Measurements from ENCODE around the gene PRDM16. TPM values are rescaled to one million over a fixed set of nuclear protein-coding genes. Genes with fewer than 3 reads are reported as not detected.

The PRDM16 gene
- polyA plus RNA-seq, 1 of the 3 experiments (the other 2 are of a cell fraction) = not detected

GRCh38 chr1:3103967-3104677 is 35.1 kb downstream of the PRDM16 start:
- POLR2A ChIA-PET = no interaction called here
- Histone ChIP-seq H3K9me3 (no peaks in the 10 kb centered on the region), H4K20me1 (ENCODE audit: insufficient read depth) (no peaks in the 10 kb centered on the region), H3F3A (replicated peaks; ENCODE audit: insufficient read depth) (no peaks in the 10 kb centered on the region), H3K27ac (ENCODE audit: low read depth in 2 of 2, low read length in 1 of 2) (no peak overlapping the region), H3K9ac (no peak overlapping the region), H2AFZ (ENCODE audit: low read depth) (no peak overlapping the region), H3K27me3 (ENCODE audit: insufficient read depth) (no peaks in the 10 kb centered on the region; the same call in 1 of the 2 replicates), H3K36me3 (replicated peaks in 1 of 2; ENCODE audit: control insufficient read depth in 1 of 2, insufficient read depth in 2 of 2, low read length in 1 of 2) (no peaks in the 10 kb centered on the region), H3K4me2 (no peak overlapping the region), H3K4me3 (ENCODE audit: low read depth in 2 of 2, low read length in 1 of 2) (no peak overlapping the region), H3K79me2 (ENCODE audit: insufficient read depth) (no peaks in the 10 kb centered on the region), H3K4me1 (ENCODE audit: control insufficient read depth in 1 of 2, insufficient read depth in 2 of 2, low read depth in 1 of 2, low read length in 1 of 2) (no peaks in the 10 kb centered on the region), H3K9me2 (no peaks in the 10 kb centered on the region)
- 21% methylated on average over 12 of the region's 16 CpGs for WGBS (ENCODE audit: low lambda C conversion rate)
- no peak for DNase-seq
- CTCF ChIA-PET = no interaction called here
- no peak for TF ChIP-seq RCOR1 (IDR thresholded peaks at IDR 0.05; ENCODE audit: low read length)
- no peak for TF ChIP-seq FOSL2 (IDR thresholded peaks at IDR 0.05; ENCODE audit: borderline replicate concordance, low read depth)
- TF ChIP-seq FOXM1 (IDR thresholded peaks at IDR 0.05; ENCODE audit: low read depth) = no peak
- no peak for TF ChIP-seq GABPA (IDR thresholded peaks at IDR 0.05; ENCODE audit: low read depth)
- TF ChIP-seq ZBTB33 (IDR thresholded peaks at IDR 0.05; ENCODE audit: borderline replicate concordance, low read depth) = no peak
- no peak for TF ChIP-seq YY1 (IDR thresholded peaks at IDR 0.05; ENCODE audit: low read depth)
- TF ChIP-seq TEAD4 (IDR thresholded peaks at IDR 0.05; ENCODE audit: borderline replicate concordance, insufficient read depth) = no peak
- TF ChIP-seq POLR2AphosphoS5 (IDR thresholded peaks at IDR 0.05; ENCODE audit: low read depth, low read length) = no peak

GRCh38 chr1:3105167-3105863 is 36.3 kb downstream of the PRDM16 start:
- Histone ChIP-seq H3K9me3 (no peaks in the 10 kb centered on the region), H3K27me3 (ENCODE audit: insufficient read depth) (no peaks in the 10 kb centered on the region), H4K20me1 (ENCODE audit: insufficient read depth) (no peaks in the 10 kb centered on the region), H2AFZ (ENCODE audit: low read depth) (no peak overlapping the region), H3K4me2 (no peak overlapping the region), H3K9me2 (no peaks in the 10 kb centered on the region), H3F3A (replicated peaks; ENCODE audit: insufficient read depth) (no peaks in the 10 kb centered on the region), H3K4me3 (ENCODE audit: low read depth in 2 of 2, low read length in 1 of 2) (no peak overlapping the region), H3K27ac (ENCODE audit: low read depth in 2 of 2, low read length in 1 of 2) (no peak overlapping the region), H3K4me1 (ENCODE audit: control insufficient read depth in 1 of 2, insufficient read depth in 2 of 2, low read depth in 1 of 2, low read length in 1 of 2) (no peaks in the 10 kb centered on the region), H3K79me2 (ENCODE audit: insufficient read depth) (no peaks in the 10 kb centered on the region), H3K9ac (no peak overlapping the region), H3K36me3 (replicated peaks in 1 of 2; ENCODE audit: control insufficient read depth in 1 of 2, insufficient read depth in 2 of 2, low read length in 1 of 2) (no peaks in the 10 kb centered on the region)
- DNase-seq = no peak
- CTCF ChIA-PET = no interaction called here
- POLR2A ChIA-PET = no interaction called here
- no CpG with 5 or more reads among the region's 24 CpGs for WGBS (ENCODE audit: low lambda C conversion rate)
- TF ChIP-seq SMC3 (IDR thresholded peaks at IDR 0.05; ENCODE audit: low read depth, low read length) = no peak
- TF ChIP-seq EZH2phosphoT487 (IDR thresholded peaks at IDR 0.05; ENCODE audit: borderline replicate concordance, low read depth) = no peak
- TF ChIP-seq MAX (IDR thresholded peaks at IDR 0.05; ENCODE audit: low read depth) = no peak
- TF ChIP-seq JUND (IDR thresholded peaks at IDR 0.05) = no peak
- no peak for TF ChIP-seq FOSL2 (IDR thresholded peaks at IDR 0.05; ENCODE audit: borderline replicate concordance, low read depth)
- no peak for TF ChIP-seq GATA2 (CRISPR knock-in tag; IDR thresholded peaks at IDR 0.05)
- TF ChIP-seq ZBTB33 (IDR thresholded peaks at IDR 0.05; ENCODE audit: borderline replicate concordance, low read depth) = no peak
- TF ChIP-seq GABPA (IDR thresholded peaks at IDR 0.05; ENCODE audit: low read depth) = no peak
- TF ChIP-seq RXRA (IDR thresholded peaks at IDR 0.05; ENCODE audit: borderline replicate concordance, low read depth) = no peak

All from SK-N-SH (cell line).